Osteocyte (in vitro differentiated cells): ENCODE results near the gene ZNF37A. TPM values are rescaled to one million over a fixed set of nuclear protein-coding genes. Genes with fewer than 3 reads are reported as not detected.
A peak's percentile ranks its signal among the peaks of the same experiment; 100 is the strongest.
"Not testable (repeated sequence)": the region's sequence is repeated elsewhere in the genome, so short reads cannot be mapped to it uniquely, and the experiment has no call there.

Experiments
- DNase-seq: peaks from one replicate; pipeline ENCODE4 v3.0.0; 2021; ENCODE audit warnings: mixed read lengths; ENCODE audit not compliant: unreplicated experiment; ENCODE audit errors: extremely low spot score
- H3K27ac Mint-ChIP-seq: one replicate; pipeline ENCODE4 v1.8.0; 2021; ENCODE audit warnings: mild to moderate bottlenecking, mixed read lengths; ENCODE audit not compliant: unreplicated experiment
- H3K27me3 Mint-ChIP-seq: one replicate; pipeline ENCODE4 v1.8.0; 2021; ENCODE audit warnings: mixed read lengths; ENCODE audit not compliant: unreplicated experiment
- H3K36me3 Mint-ChIP-seq: one replicate; pipeline ENCODE4 v1.8.0; 2021; ENCODE audit warnings: mixed read lengths; ENCODE audit not compliant: unreplicated experiment
- H3K4me1 Mint-ChIP-seq: one replicate; pipeline ENCODE4 v1.8.0; 2021; ENCODE audit warnings: mixed read lengths; ENCODE audit not compliant: unreplicated experiment
- H3K4me3 Mint-ChIP-seq: one replicate; pipeline ENCODE4 v1.8.0; 2021; ENCODE audit warnings: mild to moderate bottlenecking, moderate library complexity, mixed read lengths; ENCODE audit not compliant: unreplicated experiment
- H3K9me3 Mint-ChIP-seq: one replicate; pipeline ENCODE4 v1.8.0; 2021; ENCODE audit warnings: mixed read lengths; ENCODE audit not compliant: unreplicated experiment
- long read RNA-seq: library from polyadenylated mRNA; unstranded; transcript quantifications from one replicate; pipeline ENCODE4 v2.0.0, GENCODE V29; 2021
- total RNA-seq: library from RNA; stranded (reverse); gene quantifications from 2 replicates; pipeline ENCODE4 v1.2.1, GENCODE V29; 2021
- TF ChIP-seq, protein P1 (sequence below): fragments of 200-600 bp; sonication (generic); IDR thresholded peaks from 2 replicates; pipeline ENCODE4 v1.5.0; 2021; ENCODE audit warnings: antibody characterized with exemption, mild to moderate bottlenecking, moderate library complexity

Gene ZNF37A
- total RNA-seq = 19.1 and 20.4 TPM in 2 replicates
- long read RNA-seq, full-length matches to known transcripts = 7 of 99 reads
- long read RNA-seq, partial matches to known transcripts = 11 of 99 reads
- long read RNA-seq, other reads (novel, unspliced or antisense) = 81 of 99 reads

DNA sequence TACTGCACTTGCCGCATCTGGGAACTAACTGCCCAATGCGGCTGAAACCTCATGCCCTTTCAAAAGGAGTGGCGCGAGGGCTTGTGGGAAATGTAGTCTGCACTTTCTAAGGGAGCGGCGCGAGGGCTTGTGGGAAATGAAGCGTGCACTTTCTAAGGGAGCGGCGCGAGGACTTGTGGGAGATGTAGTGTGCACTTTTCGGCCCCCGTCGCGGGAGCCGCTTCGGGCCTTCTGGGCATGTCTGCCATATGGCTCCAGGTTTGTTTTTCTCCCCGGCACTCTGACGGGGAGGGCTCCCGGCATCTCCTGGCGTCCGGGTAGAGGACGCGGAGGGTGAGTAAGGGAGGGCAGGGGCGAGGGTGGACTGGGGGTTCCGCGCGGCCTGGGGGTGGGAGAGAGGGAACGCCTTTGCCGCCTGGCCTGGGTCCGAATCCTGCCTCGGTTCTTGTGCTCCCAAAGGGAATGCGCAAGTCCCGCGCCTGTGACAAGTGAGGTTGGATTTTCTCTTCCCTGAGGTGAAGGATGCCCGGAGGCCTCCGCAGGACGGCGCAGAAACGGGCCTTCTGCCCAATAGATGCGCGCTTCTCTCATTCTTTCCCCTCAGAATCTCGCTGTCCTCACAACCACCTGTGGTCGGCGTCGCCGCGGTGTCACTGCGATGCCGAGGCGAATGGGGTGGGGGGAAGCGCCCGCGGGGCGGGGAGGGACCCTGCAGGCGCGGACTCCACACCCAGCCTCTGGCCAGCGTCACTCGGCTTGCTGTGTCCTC lies at the start of gene ZNF37A:
ZNF37A (plus strand) TSS at position 180 of the 769 bp plus-strand sequence. CDS start 2,281 bp downstream, outside the sequence.
- Mint-ChIP-seq H3K4me3 (peak within 1 kb of the TSS; percentile 86), H3K36me3 (peaks cover 39% of the 10 kb centered on the region), H3K4me1 (peaks cover 14% of the 10 kb centered on the region), H3K27ac (peak within 1 kb of the TSS; percentile 91), H3K9me3 (peaks cover 17% of the 10 kb centered on the region), H3K27me3 (no peaks in the 10 kb centered on the region)
- peak; percentile 94 for DNase-seq
- TF ChIP-seq, protein P1, sequence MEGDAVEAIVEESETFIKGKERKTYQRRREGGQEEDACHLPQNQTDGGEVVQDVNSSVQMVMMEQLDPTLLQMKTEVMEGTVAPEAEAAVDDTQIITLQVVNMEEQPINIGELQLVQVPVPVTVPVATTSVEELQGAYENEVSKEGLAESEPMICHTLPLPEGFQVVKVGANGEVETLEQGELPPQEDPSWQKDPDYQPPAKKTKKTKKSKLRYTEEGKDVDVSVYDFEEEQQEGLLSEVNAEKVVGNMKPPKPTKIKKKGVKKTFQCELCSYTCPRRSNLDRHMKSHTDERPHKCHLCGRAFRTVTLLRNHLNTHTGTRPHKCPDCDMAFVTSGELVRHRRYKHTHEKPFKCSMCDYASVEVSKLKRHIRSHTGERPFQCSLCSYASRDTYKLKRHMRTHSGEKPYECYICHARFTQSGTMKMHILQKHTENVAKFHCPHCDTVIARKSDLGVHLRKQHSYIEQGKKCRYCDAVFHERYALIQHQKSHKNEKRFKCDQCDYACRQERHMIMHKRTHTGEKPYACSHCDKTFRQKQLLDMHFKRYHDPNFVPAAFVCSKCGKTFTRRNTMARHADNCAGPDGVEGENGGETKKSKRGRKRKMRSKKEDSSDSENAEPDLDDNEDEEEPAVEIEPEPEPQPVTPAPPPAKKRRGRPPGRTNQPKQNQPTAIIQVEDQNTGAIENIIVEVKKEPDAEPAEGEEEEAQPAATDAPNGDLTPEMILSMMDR = no peak

DNA sequence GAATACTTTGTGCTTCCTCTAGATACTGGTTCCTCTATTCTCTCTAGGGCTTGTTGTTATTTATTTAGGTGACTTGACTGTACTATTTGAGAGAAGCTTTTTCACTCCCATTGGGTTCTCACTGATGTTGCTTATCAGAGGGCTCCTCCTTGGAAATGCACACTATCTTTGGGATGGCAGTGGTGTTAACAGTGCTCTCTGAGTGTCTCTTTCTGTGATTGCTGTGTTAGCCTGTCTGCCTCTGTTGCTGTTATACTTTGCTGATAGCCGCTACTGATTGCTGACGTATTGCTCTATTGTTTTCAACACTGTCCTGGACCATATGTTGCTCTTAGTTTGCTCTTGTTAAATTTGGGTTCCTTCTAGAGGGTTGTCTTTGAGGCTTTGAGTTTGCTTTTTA lies 49.0 kb upstream of the ZNF37A start:
- H3K4me3 Mint-ChIP-seq = no peak overlapping the region
- H3K36me3 Mint-ChIP-seq = peaks cover 66% of the 10 kb centered on the region
- H3K27ac Mint-ChIP-seq = no peak overlapping the region
- H3K4me1 Mint-ChIP-seq = no peaks in the 10 kb centered on the region
- H3K27me3 Mint-ChIP-seq = no peaks in the 10 kb centered on the region
- TF ChIP-seq, protein P1 = no peak
- DNase-seq = no peak
- H3K9me3 Mint-ChIP-seq = peaks cover 9% of the 10 kb centered on the region

DNA sequence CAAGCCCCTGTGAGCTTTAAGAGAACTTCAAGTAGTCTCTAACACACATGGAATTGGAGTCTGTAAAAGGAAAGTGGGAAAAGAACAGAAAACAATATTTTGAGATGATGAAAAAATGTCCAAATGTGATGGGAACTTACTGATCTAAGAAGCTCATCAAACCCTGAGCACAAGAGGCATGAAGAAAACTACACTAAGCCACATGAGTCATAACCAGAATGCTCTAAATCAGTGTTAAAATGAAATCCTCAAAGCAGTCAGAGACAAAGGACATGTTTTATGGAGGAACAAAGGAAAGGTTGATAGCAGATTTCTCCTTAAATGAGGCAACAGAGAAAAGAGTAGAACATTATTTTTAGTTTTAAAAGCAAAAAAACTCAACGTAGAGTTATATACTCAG lies 46.5 kb upstream of the ZNF37A start:
- peaks cover 14% of the 10 kb centered on the region for H3K9me3 Mint-ChIP-seq
- DNase-seq = no peak
- peaks cover 70% of the 10 kb centered on the region for H3K36me3 Mint-ChIP-seq
- no peaks in the 10 kb centered on the region for H3K27me3 Mint-ChIP-seq
- no peak overlapping the region for H3K4me3 Mint-ChIP-seq
- no peaks in the 10 kb centered on the region for H3K4me1 Mint-ChIP-seq
- TF ChIP-seq, protein P1 = no peak
- H3K27ac Mint-ChIP-seq = no peak overlapping the region

DNA sequence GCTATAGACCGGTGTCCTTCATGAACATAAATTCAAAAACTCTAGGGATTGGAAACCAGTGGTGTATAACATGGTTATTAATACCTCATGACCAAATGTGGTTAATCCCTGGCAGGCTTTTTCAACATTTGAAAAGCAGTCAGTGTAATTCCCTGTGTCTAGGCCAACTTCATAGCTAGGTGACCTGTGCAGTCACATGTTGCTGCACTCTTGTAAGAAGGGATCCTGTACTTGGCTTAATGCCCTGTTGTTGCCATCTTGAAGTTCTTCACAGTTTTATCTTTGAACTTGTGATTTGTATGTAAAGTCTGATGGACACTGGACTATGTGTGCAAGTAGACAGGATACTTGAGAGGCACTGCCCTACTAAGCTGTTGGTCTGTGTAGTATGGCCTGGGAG lies 43.9 kb upstream of the ZNF37A start:
- Mint-ChIP-seq H3K36me3 (peaks cover 73% of the 10 kb centered on the region), H3K27me3 (no peaks in the 10 kb centered on the region), H3K9me3 (peaks cover 36% of the 10 kb centered on the region), H3K27ac (no peak overlapping the region), H3K4me3 (no peak overlapping the region), H3K4me1 (no peaks in the 10 kb centered on the region)
- TF ChIP-seq, protein P1 = no peak
- no peak for DNase-seq

DNA sequence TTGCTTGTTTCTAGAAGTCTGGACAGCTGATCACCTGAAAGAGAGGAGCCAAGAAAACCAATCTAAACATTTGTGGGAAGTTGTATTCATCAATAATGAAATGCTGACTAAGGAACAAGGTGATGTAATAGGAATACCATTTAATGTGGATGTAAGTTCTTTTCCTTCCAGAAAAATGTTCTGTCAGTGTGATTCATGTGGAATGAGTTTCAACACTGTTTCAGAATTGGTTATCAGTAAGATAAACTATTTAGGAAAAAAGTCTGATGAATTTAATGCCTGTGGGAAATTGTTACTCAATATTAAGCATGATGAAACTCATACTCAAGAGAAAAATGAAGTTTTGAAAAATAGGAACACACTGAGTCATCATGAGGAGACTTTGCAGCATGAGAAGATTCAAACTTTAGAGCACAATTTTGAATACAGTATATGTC lies 39.8 kb upstream of the ZNF37A start:
- no peak for DNase-seq
- no peaks in the 10 kb centered on the region for H3K27me3 Mint-ChIP-seq
- peaks cover 77% of the 10 kb centered on the region for H3K36me3 Mint-ChIP-seq
- no peak overlapping the region for H3K27ac Mint-ChIP-seq
- no peak overlapping the region for H3K4me3 Mint-ChIP-seq
- TF ChIP-seq, protein P1 = no peak
- H3K9me3 Mint-ChIP-seq = peaks cover 53% of the 10 kb centered on the region
- no peaks in the 10 kb centered on the region for H3K4me1 Mint-ChIP-seq

DNA sequence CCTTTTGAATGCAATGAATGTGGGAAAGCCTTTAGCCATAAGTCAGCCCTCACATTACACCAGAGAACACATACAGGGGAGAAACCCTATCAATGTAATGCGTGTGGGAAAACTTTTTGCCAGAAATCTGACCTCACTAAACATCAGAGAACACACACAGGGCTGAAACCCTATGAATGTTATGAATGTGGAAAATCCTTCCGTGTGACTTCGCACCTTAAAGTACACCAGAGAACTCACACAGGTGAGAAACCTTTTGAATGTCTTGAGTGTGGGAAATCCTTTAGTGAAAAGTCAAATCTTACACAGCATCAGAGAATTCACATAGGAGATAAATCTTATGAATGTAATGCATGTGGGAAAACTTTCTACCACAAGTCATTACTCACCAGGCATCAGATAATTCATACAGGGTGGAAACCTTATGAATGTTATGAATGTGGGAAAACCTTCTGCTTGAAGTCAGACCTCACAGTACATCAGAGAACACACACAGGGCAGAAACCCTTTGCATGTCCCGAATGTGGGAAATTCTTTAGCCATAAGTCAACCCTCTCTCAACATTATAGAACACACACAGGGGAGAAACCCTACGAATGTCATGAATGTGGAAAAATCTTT lies 38.8 kb upstream of the ZNF37A start:
- not testable (repeated sequence) for H3K4me3 Mint-ChIP-seq, DNase-seq, H3K27ac Mint-ChIP-seq, H3K27me3 Mint-ChIP-seq, H3K4me1 Mint-ChIP-seq
- peaks cover 78% of the 10 kb centered on the region for H3K36me3 Mint-ChIP-seq
- peaks cover 60% of the 10 kb centered on the region for H3K9me3 Mint-ChIP-seq

DNA sequence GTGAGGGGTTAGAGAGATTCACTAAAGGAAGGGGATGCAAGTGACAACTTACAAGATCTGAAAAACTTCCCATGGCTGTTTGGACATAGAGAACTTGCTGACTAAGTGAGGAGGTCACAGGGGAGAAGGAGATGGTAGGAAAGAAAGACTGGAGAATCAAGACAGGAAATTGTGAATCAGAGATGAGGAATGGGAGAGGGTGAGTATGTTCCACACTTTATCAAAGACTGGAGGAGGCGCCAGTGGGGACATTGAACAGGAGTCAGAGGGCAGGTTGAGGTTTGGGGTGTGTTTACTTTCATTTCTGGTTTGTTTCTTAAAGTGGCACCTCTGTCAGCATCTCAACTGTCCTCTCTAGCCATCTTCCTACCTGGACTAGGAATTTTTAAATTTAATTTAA lies 24.5 kb upstream of the ZNF37A start:
- H3K4me1 Mint-ChIP-seq, DNase-seq, H3K36me3 Mint-ChIP-seq: not testable (repeated sequence)

More for the DNA sequence above, 24.5 kb upstream of the ZNF37A start:
- not testable (repeated sequence) for H3K4me3 Mint-ChIP-seq, H3K27ac Mint-ChIP-seq, H3K27me3 Mint-ChIP-seq
- H3K9me3 Mint-ChIP-seq = peaks cover 10% of the 10 kb centered on the region
